Hindlimb muscle (tissue), 1 donor: ENCODE data around the gene PTPN18. TPM values are rescaled to one million over a fixed set of nuclear protein-coding genes. Genes with fewer than 3 reads are reported as not detected.
A peak's percentile ranks its signal among the peaks of the same experiment; 100 is the strongest.
"Not testable (repeated sequence)": the region's sequence is repeated elsewhere in the genome, so short reads cannot be mapped to it uniquely, and the experiment has no call there.

ENCODE experiments used
- DNase-seq: peaks from one replicate; pipeline ENCODE4 v3.0.0-alpha.2; 2013
- polyA plus RNA-seq: library from polyadenylated mRNA; unstranded; fragments of 120-200 nt; gene quantifications from one replicate; pipeline ENCODE4 v1.2.1, GENCODE V29; 2013; ENCODE audit not compliant: insufficient read length

PTPN18 gene
- polyA plus RNA-seq, 1 donor: 26.7 TPM

DNA sequence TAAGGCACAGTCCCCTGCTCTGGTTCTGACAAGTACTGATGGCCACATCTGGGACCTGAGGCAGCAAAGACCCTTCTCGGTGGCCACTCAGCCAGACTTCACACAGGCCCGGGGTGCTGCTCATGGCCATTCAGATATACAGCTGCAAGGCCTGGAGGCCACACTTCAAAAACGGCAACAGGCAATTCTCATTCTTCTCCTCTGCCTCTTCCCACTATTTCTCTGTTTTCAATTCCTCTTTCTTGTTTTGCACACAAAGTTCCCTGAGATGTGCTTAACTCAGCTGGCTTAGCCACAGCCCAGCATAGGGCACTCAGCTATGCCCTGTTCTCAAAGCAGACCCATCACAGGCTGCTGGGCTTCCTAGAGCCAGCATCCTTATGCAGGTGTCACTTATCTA lies 29.9 kb downstream of the PTPN18 start:
- DNase-seq: no peak

DNA sequence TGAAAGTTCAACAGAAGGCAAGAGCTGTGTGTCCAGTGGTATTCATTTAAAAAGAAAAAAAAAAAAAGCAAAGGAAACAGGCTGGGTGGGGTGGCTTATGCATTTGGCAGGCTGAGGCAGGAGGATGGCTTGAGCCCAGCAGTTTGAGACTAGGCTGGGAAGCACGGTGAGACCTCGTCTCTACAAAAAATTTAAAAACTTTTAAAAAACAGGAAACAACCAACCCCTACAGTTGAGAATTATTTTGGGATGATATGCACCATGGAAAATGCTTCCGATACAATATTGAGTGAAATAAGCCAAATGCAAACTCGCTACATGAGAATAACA lies 31.2 kb downstream of the PTPN18 start:
- DNase-seq: no peak

DNA sequence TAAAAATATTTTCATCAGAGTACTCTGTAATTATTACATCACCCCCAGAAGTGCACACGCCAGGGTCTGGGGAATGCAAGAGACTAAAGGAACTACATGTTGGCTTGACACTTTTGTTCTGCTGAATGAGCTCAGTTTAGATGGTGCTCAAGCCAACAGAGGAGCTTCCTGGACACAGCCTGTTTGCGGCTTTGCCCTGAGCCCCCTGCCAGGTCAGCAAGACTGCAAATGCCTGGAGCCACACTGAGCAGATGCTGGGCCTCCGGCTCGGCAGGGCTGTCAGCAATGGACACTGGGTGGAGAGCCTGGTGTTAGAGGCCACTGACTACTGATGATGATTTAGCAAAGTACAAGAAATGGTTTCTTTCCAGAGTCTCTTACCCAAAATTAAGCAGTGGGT lies 31.9 kb downstream of the PTPN18 start:
- no peak for DNase-seq

DNA sequence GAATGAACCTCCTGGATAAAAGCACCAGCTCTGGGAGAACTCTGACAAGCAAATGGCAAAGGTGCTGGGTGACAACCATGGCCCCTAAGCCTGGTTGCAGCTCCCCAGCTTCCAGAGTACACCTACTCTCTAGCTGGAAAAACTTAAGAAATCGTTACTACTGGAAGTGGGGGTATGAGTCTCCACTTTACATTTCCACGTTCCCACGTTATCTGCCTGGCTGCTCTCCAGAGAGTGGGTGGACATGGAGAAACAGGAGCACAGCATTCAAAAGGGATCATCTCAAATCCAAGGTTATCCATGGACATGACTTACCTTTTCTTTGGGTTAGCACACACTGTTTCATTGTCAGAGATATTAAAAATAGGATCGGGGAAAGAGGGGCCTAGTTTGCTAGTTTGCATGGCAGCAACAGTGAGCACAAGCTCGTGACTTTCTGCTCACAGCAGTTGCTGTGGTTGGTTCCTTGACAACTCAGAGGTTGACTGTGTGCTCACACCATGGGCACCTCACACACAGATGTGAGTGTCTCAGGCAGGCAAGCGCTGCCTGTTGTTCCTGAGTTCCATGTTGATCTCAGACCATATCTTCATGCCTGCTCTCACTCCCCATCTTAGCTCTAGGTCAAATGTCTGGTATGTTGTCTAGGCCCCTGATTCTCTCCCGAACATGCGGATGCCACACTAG lies 32.5 kb downstream of the PTPN18 start:
- no peak for DNase-seq

DNA sequence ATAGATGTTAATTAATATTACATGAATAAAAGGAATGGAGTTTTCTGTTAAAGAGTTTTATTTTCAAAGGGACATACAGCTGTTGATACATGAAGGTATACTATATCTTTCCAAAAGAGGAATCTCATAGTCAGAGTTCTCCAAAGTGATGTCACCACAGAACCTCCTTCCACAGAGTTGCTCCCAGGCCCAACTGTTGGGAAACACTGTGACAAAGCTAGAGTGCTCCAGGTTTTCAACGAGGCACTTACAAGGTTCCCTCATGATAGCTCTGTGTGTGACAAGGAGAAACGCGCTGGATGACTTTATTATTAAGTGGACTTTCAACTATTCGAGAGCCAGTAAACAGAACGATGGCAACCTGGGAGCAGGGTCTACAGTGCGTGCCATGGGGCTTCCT lies 33.5 kb downstream of the PTPN18 start:
- no peak for DNase-seq

DNA sequence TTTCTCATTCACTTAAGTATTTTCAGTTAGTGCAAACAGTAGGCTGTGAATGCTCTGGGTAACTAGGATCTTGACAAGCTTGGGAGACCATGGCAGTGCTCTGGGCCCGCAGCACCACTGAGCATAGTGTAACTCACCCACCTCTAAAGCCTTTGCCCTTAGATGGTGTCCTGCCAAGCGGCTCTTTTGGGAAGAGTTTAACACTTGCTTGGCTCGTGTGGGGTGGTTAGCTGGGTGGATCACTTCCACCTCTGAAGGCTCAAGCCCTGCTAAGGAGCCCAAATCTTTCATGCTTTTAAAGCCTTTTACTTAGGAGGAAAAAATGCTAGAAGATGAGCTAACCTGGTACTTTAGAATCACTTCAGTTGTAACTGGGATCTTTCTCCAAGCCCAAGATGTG lies 33.9 kb downstream of the PTPN18 start:
- DNase-seq: no peak

DNA sequence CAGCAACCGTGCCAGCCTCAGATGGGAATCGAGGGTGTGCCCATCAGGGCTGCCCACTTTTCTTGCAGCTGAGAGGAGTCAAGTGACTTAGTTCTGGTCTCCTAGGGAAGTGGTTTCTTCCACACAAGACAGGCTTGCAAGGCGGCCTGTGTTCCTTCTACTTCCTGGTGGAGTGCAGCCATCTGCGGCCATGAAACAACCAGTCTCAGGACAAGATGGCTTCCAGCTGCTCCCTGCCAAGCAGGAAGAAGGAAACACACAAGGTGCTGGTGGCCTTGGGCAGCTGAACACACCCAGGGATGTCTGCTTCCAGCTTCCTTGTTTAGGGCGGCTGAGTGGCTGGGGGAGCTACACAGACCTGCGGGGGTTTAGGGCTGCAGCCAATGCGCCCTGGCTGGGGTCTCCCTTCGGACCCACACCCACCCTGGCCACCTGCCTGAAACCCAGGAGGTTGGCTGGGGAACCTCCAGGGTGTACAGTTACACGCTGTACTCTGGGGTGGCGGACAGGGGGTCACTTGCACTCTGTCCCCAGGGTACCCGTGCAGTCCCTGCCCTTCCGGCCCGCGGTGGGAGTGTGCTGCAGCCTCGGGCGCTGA lies 34.7 kb downstream of the PTPN18 start:
- no peak for DNase-seq

DNA sequence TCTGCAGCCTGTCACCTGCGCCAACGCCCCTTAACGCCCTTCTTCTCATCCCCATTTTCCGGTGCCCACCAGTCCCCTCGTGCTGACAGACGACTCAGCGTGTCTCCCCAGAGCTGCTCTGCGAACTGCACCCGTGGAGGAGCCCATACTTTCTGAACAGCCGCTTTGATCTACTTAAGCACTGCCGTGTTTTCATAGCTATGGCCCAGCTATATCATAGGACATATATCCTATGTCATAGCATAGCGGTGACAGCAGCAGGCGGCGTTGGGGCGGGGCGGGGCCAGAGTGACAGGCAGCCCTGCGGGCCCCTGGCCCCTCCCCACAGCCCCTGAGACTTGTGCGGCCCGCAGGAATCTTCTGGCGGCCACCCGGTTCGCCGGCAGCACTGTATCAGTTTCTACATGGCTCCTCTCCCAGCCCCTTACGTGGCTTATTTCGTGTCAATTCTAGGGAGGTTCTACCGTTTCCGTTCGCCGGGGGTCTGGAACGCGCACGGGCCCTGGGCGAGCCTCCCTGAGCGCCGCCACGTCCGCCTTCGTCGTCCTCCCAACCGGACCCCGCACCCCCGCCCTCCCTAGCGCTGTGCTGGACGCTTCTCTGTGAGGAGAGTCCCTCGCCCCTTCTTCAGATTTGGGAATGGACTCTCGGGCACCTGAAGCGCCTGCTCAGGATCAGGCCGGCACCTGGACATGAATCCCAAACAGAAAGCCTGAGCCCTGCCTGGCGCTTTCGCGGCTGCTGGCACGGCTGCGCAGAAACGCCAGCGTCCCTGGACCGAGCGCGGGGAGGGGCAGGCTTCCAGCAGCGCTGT lies 35.4 kb downstream of the PTPN18 start:
- peak; percentile 83 for DNase-seq

DNA sequence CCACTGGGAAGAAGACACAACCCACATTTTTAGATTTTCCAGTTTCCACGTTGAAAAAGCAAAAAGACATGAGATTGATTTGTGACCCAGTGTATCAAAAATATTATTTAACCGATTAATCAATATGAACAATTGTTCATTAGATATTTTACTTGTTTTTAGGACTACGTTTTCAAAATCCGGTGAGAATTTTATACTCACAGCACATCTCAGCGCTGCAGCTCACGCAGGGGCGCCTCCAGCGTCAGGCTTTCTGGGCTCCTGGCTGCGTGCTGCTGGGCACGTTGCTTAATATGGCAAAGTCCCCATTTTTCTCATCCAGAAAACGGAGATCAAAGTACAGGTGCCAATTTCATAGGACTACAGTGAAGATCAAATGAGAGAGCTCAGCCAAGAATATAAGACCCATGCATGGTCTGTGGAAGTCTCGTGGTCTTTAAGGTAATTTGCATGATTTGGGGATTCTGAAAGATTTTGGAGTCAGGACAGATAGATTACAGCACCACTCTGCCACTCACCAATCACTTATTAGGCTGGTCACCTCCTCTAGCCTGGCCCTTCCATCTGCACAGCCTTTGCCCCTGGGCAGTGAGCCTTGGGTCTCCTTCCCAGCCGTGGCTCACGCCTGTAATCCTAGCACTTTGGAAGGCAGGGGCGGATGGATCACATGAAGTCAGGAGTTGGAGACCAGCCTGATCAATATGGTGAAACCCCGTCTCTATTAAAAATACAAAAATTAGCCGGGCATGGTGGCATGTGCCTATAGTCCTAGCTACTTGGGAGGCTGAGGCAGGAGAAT lies 36.2 kb downstream of the PTPN18 start:
- DNase-seq: no peak

DNA sequence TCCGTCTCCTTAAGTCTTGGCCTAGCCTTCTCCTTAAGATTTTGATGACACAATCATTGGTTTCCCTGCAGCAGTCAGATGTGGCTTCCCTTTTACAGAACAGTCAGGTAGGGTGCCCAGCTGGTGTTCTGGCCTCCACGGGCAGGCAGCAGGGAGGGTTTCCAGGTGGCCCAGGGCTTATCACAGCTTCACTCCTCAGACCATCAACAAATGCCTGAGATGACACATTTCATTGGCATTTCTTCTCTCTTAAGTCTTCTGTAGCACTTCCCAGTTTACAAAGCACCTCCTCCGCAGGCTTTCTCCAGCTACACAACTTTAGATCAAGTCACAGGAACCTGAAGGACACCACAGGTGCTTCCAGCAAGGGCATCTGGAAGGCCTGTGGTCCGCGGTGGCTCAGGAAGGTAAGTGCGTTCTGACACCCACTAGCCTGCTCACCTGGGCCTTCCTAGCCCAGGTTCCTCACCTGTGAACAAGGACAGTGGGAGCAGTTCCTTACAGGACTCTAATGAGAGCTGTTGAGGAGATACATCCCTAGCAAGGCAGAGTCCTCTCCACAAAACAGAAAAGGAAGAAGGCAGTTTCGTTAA lies 37.6 kb downstream of the PTPN18 start:
- no peak for DNase-seq

DNA sequence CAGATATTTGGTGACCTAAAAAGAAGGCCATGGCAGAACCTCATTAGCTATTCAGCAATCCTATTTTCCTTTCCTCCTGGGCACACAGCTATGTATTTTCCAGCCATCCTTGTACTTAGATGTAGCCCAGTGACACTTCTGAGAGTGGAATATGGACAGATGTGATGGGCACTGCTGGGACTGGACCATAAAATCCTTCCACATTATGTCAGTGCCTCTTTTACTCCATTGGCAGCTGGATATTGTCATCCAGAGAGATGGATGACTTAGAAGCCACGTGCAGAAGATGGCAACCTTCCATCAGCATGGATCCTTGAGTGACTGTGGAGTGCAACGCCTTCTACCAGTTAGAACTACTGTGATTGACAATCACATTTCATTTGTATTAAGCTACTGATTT lies 50.4 kb downstream of the PTPN18 start:
- DNase-seq: not testable (repeated sequence)

DNA sequence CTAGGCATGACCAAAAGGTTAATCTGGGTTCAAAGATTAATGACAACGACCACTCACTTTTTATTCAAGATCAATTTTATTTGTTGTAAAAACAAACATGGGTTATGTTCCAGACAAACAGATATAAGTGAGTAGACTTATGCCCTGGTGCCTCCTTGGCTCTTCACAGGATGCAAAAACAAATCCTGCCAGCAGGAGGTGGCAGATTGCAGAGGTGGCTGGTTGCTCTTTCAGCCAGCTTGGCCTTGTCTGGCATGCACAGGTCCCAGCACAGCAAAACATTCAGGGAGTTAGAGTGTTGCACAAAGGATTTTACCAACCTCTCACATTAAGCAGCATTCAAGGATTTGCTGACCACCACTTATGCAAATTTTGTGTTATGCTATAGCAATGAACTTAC lies 60.8 kb downstream of the PTPN18 start:
- not testable (repeated sequence) for DNase-seq

DNA sequence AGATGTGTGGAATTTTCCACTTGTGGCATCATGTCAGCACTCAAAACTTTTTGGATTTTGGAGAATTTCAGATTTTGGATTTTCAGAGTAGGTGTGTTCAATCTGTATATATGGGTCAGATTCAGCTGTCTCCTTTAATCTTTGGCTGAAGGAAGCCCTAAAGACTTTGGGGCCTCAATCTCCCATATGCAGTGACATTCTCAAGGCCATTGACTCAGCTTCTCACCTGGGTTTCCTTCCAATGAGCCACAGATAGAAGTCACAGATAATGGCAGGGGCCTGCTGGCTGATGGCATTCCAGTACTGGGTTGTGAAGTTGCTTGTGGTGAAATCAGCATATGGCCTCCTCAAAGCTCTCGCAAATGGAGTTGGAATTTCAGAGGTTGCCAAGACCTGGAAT lies 63.0 kb downstream of the PTPN18 start:
- not testable (repeated sequence) for DNase-seq

Other genes with a start within 250 kb of the PTPN18 start
- 0.06 TPM for gene POTEF, start 226.8 kb upstream of the PTPN18 start, polyA plus RNA-seq
- 0.62 TPM for gene CCDC74B, start 210.9 kb upstream of the PTPN18 start, polyA plus RNA-seq
- 40.6 TPM for gene SMPD4, start 174.5 kb upstream of the PTPN18 start, polyA plus RNA-seq
- 151 TPM for gene MZT2B, start 173.8 kb upstream of the PTPN18 start, polyA plus RNA-seq
- gene TUBA3E, start 157.6 kb upstream of the PTPN18 start, polyA plus RNA-seq: not detected
- gene IMP4, start 13.2 kb upstream of the PTPN18 start, polyA plus RNA-seq: 42.7 TPM
- 0.04 TPM for gene POTEI, start 153.3 kb downstream of the PTPN18 start, polyA plus RNA-seq
- not detected for gene CFC1B, start 165.2 kb downstream of the PTPN18 start, polyA plus RNA-seq
- gene CFC1, start 243.5 kb downstream of the PTPN18 start, polyA plus RNA-seq: not detected